Measurements from ENCODE around the gene FAM161B. TPM values are rescaled to one million over a fixed set of nuclear protein-coding genes. Genes with fewer than 3 reads are reported as not detected.

The FAM161B gene, protein sequence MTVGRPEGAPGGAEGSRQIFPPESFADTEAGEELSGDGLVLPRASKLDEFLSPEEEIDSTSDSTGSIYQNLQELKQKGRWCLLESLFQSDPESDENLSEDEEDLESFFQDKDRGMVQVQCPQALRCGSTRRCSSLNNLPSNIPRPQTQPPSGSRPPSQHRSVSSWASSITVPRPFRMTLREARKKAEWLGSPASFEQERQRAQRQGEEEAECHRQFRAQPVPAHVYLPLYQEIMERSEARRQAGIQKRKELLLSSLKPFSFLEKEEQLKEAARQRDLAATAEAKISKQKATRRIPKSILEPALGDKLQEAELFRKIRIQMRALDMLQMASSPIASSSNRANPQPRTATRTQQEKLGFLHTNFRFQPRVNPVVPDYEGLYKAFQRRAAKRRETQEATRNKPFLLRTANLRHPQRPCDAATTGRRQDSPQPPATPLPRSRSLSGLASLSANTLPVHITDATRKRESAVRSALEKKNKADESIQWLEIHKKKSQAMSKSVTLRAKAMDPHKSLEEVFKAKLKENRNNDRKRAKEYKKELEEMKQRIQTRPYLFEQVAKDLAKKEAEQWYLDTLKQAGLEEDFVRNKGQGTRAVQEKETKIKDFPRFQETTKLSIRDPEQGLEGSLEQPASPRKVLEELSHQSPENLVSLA
- total RNA-seq = 8.2 TPM
- polyA plus RNA-seq (ENCODE audit: insufficient read depth, low read depth, low replicate concordance) = 3.2 TPM
- long read RNA-seq, donor 1 = 0 reads
- long read RNA-seq, donor 2 = 0 reads
- long read RNA-seq, donor 3, full-length matches to known transcripts = 2 of 2 reads
- long read RNA-seq, donor 3, partial matches to known transcripts = 0 of 2 reads
- long read RNA-seq, donor 3, other reads (novel, unspliced or antisense) = 0 of 2 reads
- long read RNA-seq, donor 4, full-length matches to known transcripts = 1 of 1 reads
- long read RNA-seq, donor 4, partial matches to known transcripts = 0 of 1 reads
- long read RNA-seq, donor 4, other reads (novel, unspliced or antisense) = 0 of 1 reads
- long read RNA-seq, donor 5 = 0 reads
- long read RNA-seq, donor 6 = 0 reads
- long read RNA-seq, donor 7, full-length matches to known transcripts = 2 of 5 reads
- long read RNA-seq, donor 7, partial matches to known transcripts = 3 of 5 reads
- long read RNA-seq, donor 7, other reads (novel, unspliced or antisense) = 0 of 5 reads
- long read RNA-seq, donor 8 = 0 reads
- long read RNA-seq, donor 9 = 0 reads
- long read RNA-seq, donor 10 = 0 reads

GRCh38 chr14:73949752-73950734, at the start of gene FAM161B, which contains the start of gene COQ6:
FAM161B (minus strand) TSS chr14:73950094; CDS start chr14:73950026, 68 bp downstream.
COQ6 (plus strand) TSS chr14:73950302; CDS start chr14:73950333, 31 bp downstream.
- Histone ChIP-seq H3K27ac (ENCODE audit: low read depth in 2 of 2, low read length in 2 of 2) (peak within 1 kb of the TSS; percentile 94), H3K27me3 (ENCODE audit: control insufficient read depth, insufficient read depth, low read length) (no peaks in the 10 kb centered on the region), H3K36me3 (ENCODE audit: control insufficient read depth in 2 of 3, insufficient read depth in 3 of 3, low read length in 3 of 3) (peaks cover 0 to 15% (median 13%) of the 10 kb centered on the region in 3 donors), H3K9ac (ENCODE audit: low read length in 3 of 3) (peak within 1 kb of the TSS; percentile 33 to 95 (median 93)), H3K9me3 (ENCODE audit: control insufficient read depth in 2 of 3, insufficient read depth in 1 of 3, low read length in 3 of 3) (no peaks in the 10 kb centered on the region), H3K4me1 (ENCODE audit: control insufficient read depth in 2 of 3, insufficient read depth in 2 of 3, low read depth in 1 of 3, low read length in 3 of 3) (no peaks in the 10 kb centered on the region), H3K4me3 (ENCODE audit: low read length in 3 of 3) (peak within 1 kb of the TSS; percentile 58 to 96 (median 95))
- DNase-seq (peak; percentile 95 to 99 (median 98)), FAIRE-seq (no peak)
- intact Hi-C loops (cut with DNase I) = no loop called here
- TF ChIP-seq, protein P1, sequence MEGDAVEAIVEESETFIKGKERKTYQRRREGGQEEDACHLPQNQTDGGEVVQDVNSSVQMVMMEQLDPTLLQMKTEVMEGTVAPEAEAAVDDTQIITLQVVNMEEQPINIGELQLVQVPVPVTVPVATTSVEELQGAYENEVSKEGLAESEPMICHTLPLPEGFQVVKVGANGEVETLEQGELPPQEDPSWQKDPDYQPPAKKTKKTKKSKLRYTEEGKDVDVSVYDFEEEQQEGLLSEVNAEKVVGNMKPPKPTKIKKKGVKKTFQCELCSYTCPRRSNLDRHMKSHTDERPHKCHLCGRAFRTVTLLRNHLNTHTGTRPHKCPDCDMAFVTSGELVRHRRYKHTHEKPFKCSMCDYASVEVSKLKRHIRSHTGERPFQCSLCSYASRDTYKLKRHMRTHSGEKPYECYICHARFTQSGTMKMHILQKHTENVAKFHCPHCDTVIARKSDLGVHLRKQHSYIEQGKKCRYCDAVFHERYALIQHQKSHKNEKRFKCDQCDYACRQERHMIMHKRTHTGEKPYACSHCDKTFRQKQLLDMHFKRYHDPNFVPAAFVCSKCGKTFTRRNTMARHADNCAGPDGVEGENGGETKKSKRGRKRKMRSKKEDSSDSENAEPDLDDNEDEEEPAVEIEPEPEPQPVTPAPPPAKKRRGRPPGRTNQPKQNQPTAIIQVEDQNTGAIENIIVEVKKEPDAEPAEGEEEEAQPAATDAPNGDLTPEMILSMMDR (IDR thresholded peaks at IDR 0.05; ENCODE audit: borderline replicate concordance, extremely low read depth, insufficient read depth) = peak; percentile 8

DNA sequence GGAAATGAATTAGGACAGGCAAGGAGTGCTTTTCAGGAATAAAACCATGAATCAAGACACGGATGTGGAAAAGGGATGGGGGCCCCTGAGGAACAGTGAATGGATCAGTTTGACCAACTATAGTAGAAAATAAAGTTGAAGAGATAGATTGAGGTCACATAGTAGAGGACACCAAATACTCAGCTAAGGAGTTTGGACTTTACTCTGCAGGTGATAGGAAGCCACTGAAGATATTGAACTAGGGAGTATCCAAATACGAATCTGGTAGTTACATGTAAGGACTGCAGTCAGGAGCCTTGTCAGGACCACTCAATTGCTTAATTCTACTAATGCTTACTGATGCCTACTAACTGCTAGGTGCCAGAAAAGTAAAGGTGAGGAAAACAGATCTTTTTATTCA, 48.8 kb upstream of the FAM161B start:
- Histone ChIP-seq H3K27ac (ENCODE audit: low read depth in 2 of 2, low read length in 2 of 2) (no peak overlapping the region), H3K36me3 (ENCODE audit: control insufficient read depth in 2 of 3, insufficient read depth in 3 of 3, low read length in 3 of 3) (peaks cover 0 to 2% (median 0%) of the 10 kb centered on the region in 3 donors), H3K9ac (ENCODE audit: low read length in 3 of 3) (no peak overlapping the region), H3K9me3 (ENCODE audit: control insufficient read depth in 2 of 3, insufficient read depth in 1 of 3, low read length in 3 of 3) (no peaks in the 10 kb centered on the region), H3K4me3 (ENCODE audit: low read length in 3 of 3) (no peak overlapping the region), H3K4me1 (ENCODE audit: control insufficient read depth in 2 of 3, insufficient read depth in 2 of 3, low read depth in 1 of 3, low read length in 3 of 3) (peaks cover 11 to 18% (median 18%) of the 10 kb centered on the region in 3 donors), H3K27me3 (ENCODE audit: control insufficient read depth, insufficient read depth, low read length) (no peaks in the 10 kb centered on the region)
- DNase-seq = no peak
- FAIRE-seq = no peak
- intact Hi-C loops (cut with DNase I) = no loop called here
- TF ChIP-seq, protein P1 (IDR thresholded peaks at IDR 0.05; ENCODE audit: borderline replicate concordance, extremely low read depth, insufficient read depth) = no peak
